HL-60 (cell line): ENCODE data around the gene BAD.

Source experiments
- GABPA ChIP-seq: IDR thresholded peaks from 2 replicates; pipeline ENCODE4 v1.6.1; 2012; ENCODE audit warnings: low read depth
- POLR2AphosphoS5 ChIP-seq: IDR thresholded peaks from 2 replicates; pipeline ENCODE4 v1.6.1; 2012; ENCODE audit warnings: low read depth
- SPI1 ChIP-seq: IDR thresholded peaks from 2 replicates; pipeline ENCODE4 v1.6.1; 2012; ENCODE audit warnings: low read depth, mild to moderate bottlenecking, borderline replicate concordance
- TF ChIP-seq, protein P1 (sequence below): IDR thresholded peaks from one replicate; pipeline ENCODE4 v1.5.1; 2011; ENCODE audit warnings: low read length, control low read depth, inconsistent platforms; ENCODE audit not compliant: insufficient read depth
- TF ChIP-seq, protein P2 (sequence below): IDR thresholded peaks from 2 replicates; pipeline ENCODE4 v1.6.1; 2012; ENCODE audit warnings: low read depth; ENCODE audit not compliant: insufficient replicate concordance

DNA sequence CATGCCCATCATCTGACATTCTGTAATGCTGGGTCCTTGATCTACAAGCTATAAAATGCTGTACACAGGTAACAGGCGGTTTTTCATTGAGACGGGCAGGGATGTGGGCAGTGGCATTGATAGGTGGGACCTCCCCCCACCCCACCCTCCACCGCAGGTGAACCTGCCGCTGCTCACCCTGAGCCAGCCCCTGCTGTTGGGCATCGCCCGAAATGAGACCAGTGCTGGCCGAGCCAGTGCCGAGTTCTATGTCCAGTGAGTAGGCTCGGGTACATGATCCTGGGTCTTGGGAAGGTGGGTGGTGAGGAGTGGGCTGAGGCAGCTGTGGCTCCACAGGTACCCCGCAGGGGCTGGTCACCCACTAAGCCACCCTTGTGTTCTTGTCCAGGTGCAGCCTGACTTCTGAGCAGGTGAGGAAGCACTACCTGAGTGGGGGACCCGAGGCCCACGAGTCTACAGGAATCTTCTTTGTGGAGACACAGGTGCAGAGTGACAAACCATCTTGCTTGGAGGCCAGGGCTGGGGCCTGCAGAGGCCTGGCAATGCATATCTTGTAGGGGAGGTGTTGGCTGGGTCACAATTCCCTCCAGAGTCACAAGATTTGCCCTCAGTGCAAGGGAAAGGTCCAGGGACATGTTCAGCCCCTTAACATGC lies 55.2 kb downstream of the BAD start:
- TF ChIP-seq, protein P1, sequence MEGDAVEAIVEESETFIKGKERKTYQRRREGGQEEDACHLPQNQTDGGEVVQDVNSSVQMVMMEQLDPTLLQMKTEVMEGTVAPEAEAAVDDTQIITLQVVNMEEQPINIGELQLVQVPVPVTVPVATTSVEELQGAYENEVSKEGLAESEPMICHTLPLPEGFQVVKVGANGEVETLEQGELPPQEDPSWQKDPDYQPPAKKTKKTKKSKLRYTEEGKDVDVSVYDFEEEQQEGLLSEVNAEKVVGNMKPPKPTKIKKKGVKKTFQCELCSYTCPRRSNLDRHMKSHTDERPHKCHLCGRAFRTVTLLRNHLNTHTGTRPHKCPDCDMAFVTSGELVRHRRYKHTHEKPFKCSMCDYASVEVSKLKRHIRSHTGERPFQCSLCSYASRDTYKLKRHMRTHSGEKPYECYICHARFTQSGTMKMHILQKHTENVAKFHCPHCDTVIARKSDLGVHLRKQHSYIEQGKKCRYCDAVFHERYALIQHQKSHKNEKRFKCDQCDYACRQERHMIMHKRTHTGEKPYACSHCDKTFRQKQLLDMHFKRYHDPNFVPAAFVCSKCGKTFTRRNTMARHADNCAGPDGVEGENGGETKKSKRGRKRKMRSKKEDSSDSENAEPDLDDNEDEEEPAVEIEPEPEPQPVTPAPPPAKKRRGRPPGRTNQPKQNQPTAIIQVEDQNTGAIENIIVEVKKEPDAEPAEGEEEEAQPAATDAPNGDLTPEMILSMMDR, result no peak
- TF ChIP-seq, protein P2, sequence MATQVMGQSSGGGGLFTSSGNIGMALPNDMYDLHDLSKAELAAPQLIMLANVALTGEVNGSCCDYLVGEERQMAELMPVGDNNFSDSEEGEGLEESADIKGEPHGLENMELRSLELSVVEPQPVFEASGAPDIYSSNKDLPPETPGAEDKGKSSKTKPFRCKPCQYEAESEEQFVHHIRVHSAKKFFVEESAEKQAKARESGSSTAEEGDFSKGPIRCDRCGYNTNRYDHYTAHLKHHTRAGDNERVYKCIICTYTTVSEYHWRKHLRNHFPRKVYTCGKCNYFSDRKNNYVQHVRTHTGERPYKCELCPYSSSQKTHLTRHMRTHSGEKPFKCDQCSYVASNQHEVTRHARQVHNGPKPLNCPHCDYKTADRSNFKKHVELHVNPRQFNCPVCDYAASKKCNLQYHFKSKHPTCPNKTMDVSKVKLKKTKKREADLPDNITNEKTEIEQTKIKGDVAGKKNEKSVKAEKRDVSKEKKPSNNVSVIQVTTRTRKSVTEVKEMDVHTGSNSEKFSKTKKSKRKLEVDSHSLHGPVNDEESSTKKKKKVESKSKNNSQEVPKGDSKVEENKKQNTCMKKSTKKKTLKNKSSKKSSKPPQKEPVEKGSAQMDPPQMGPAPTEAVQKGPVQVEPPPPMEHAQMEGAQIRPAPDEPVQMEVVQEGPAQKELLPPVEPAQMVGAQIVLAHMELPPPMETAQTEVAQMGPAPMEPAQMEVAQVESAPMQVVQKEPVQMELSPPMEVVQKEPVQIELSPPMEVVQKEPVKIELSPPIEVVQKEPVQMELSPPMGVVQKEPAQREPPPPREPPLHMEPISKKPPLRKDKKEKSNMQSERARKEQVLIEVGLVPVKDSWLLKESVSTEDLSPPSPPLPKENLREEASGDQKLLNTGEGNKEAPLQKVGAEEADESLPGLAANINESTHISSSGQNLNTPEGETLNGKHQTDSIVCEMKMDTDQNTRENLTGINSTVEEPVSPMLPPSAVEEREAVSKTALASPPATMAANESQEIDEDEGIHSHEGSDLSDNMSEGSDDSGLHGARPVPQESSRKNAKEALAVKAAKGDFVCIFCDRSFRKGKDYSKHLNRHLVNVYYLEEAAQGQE, result no peak
- TF ChIP-seq POLR2AphosphoS5 (no peak), GABPA (no peak), SPI1 (no peak)
